Right lobe of liver (tissue), 6 donors: ENCODE measurements around the gene ST6GALNAC1. TPM values are rescaled to one million over a fixed set of nuclear protein-coding genes. Genes with fewer than 3 reads are reported as not detected.
"Not testable (repeated sequence)": the region's sequence is repeated elsewhere in the genome, so short reads cannot be mapped to it uniquely, and the experiment has no call there.

Experiments used
- ATAC-seq, 4 donors: fragments of 200-7000 bp; cut with Tn5 transposase; one replicate each; pipeline ENCODE4 v1.9.1; 2020; ENCODE audit warnings: mild to moderate bottlenecking in 4 of 4, moderate library complexity in 4 of 4
- DNase-seq, 3 donors: peaks; one replicate each; pipeline ENCODE4 v3.0.0-alpha.2; 2020
- H3K27ac ChIP-seq, 3 donors: fragments of 200-600 bp; one replicate each; pipeline ENCODE4 v1.8.0; 2022
- H3K27me3 ChIP-seq, 2 donors: fragments of 200-600 bp; one replicate each; pipeline ENCODE4 v1.8.0; 2022
- H3K36me3 ChIP-seq, 4 donors: fragments of 200-600 bp; sonication (generic) in 1 of 4; one replicate each; pipeline versions ENCODE4 v1.5.1 to v1.8.0; 2017 to 2022; ENCODE audit warnings: control low read depth in 1 of 4
- H3K4me1 ChIP-seq, 4 donors: fragments of 200-600 bp; sonication (generic) in 1 of 4; one replicate each; pipeline versions ENCODE4 v1.5.1 to v1.8.0; 2017 to 2022; ENCODE audit warnings: control low read depth in 1 of 4
- H3K4me3 ChIP-seq, 3 donors: fragments of 200-600 bp; one replicate each; pipeline ENCODE4 v1.8.0; 2022
- H3K9me3 ChIP-seq, 4 donors: fragments of 200-600 bp; sonication (generic) in 1 of 4; one replicate each; pipeline versions ENCODE4 v1.5.1 to v1.8.0; 2017 to 2022; ENCODE audit warnings: control low read depth in 1 of 4
- CTCF ChIP-seq, 4 donors: fragments of 200-600 bp in 3 of 4; fragments of 450-650 bp in 1 of 4; IDR thresholded peaks; one replicate each; pipeline versions ENCODE4 v1.5.1 to v1.8.0; 2016 to 2022; ENCODE audit warnings: antibody characterized with exemption in 4 of 4, mild to moderate bottlenecking in 2 of 4
- POLR2A ChIP-seq: fragments of 450-650 bp; IDR thresholded peaks from one replicate; pipeline ENCODE4 v1.6.1; 2017; ENCODE audit warnings: antibody characterized with exemption, mild to moderate bottlenecking
- WGBS: methylation state at CpG from one replicate; pipeline ENCODE4 v1.1.6; 2018; ENCODE audit warnings: low coverage, low lambda C conversion rate; ENCODE audit not compliant: insufficient coverage; ENCODE audit errors: missing lambda C conversion rate; 5-methylcytosine and 5-hydroxymethylcytosine counted together
- intact Hi-C, 2 donors: fragments of 100-400 bp; cut with DNase I; formaldehyde crosslinking; loops; one replicate each; pipeline versions ENCODE4 v1.11.2 to v1.14.1; 2022
- total RNA-seq, 6 experiments: library from RNA; depleted of rRNA in 2 of 6; stranded (reverse); fragments of >200 nt in 2 of 6; fragmentation: NEBNext Ultra II Directional in 3 of 6; extraction: Animal tissue kit (Norgen Biotek cat#: 25700) in 3 of 6; gene quantifications; one replicate each; pipeline versions ENCODE4 v1.1.0 to v1.2.4, GENCODE V29; 2016 to 2023
- donor health status: DM: no; HTN: yes; CAD: no.
- donor health status: DM: no; HTN: no; CAD: no.
- donor health status: DM: no; HTN: no; CAD: no.
- donor health status: DM: no; HTN: yes; CAD: no.
- donor health status: DM: no; HTN: yes; CAD: no.

Gene ST6GALNAC1
- total RNA-seq, 6 experiments from 2014 or later = 0.42 to 1.4 (median 0.62) TPM; not detected in 3

GRCh38 chr17:76612977-76613851 is 30.3 kb downstream of the ST6GALNAC1 start:
- Histone ChIP-seq H3K4me1 (peaks cover 0 to 9% (median 4%) of the 10 kb centered on the region in 4 donors), H3K36me3 (no peaks in the 10 kb centered on the region), H3K27me3 (no peaks in the 10 kb centered on the region), H3K4me3 (no peak overlapping the region), H3K9me3 (no peaks in the 10 kb centered on the region), H3K27ac (no peak overlapping the region)
- DNase-seq = peak in 2 of 3 donors; percentile 42 to 70
- 38% methylated on average over 5 of the region's 17 CpGs for WGBS
- TF ChIP-seq CTCF (IDR thresholded peaks at IDR 0.05) (no peak), POLR2A (no peak)
- peak; percentile 91 to 95 (median 94) for ATAC-seq
- intact Hi-C loops = no loop called here

- WGBS = 70% methylated on average over 3 of the region's 4 CpGs
- ATAC-seq (no peak), DNase-seq (peak in 1 of 3 donors; percentile 3)
- H3K27ac ChIP-seq = no peak overlapping the region
- H3K4me3 ChIP-seq = no peak overlapping the region
- H3K27me3 ChIP-seq = no peaks in the 10 kb centered on the region
- intact Hi-C loops = no loop called here
- H3K36me3 ChIP-seq = no peaks in the 10 kb centered on the region
- peaks cover 0 to 9% (median 4%) of the 10 kb centered on the region in 4 donors for H3K4me1 ChIP-seq
- TF ChIP-seq CTCF (IDR thresholded peaks at IDR 0.05) (no peak), POLR2A (no peak)
- H3K9me3 ChIP-seq = no peaks in the 10 kb centered on the region
Measured at GRCh38 chr17:76612465-76612864, 31.1 kb downstream of the ST6GALNAC1 start.

GRCh38 chr17:76611758-76612157 is 31.8 kb downstream of the ST6GALNAC1 start:
- H3K27me3 ChIP-seq = no peaks in the 10 kb centered on the region
- H3K36me3 ChIP-seq = no peaks in the 10 kb centered on the region
- H3K4me1 ChIP-seq = peaks cover 0 to 9% (median 4%) of the 10 kb centered on the region in 4 donors
- WGBS = 83% methylated on average over 1 of the region's 4 CpGs
- H3K27ac ChIP-seq = no peak overlapping the region
- no peak overlapping the region for H3K4me3 ChIP-seq
- DNase-seq = peak in 1 of 3 donors; percentile 17
- ATAC-seq = no peak
- TF ChIP-seq POLR2A (no peak), CTCF (IDR thresholded peaks at IDR 0.05) (no peak)
- intact Hi-C loops = no loop called here
- no peaks in the 10 kb centered on the region for H3K9me3 ChIP-seq

- H3K27ac ChIP-seq, H3K4me3 ChIP-seq, H3K4me1 ChIP-seq, intact Hi-C loops, H3K9me3 ChIP-seq, ATAC-seq, H3K27me3 ChIP-seq, H3K36me3 ChIP-seq: not testable (repeated sequence)
- peak in 1 of 3 donors; percentile 10 for DNase-seq
- 48% methylated on average over 6 of the region's 13 CpGs for WGBS
Measured at GRCh38 chr17:76611080-76611749, 32.3 kb downstream of the ST6GALNAC1 start.

- 64% methylated on average over 1 of the region's 1 CpG for WGBS
- H3K27ac ChIP-seq, H3K36me3 ChIP-seq, DNase-seq, H3K4me3 ChIP-seq, H3K27me3 ChIP-seq, ATAC-seq, intact Hi-C loops, H3K4me1 ChIP-seq, H3K9me3 ChIP-seq: not testable (repeated sequence)
Measured at GRCh38 chr17:76606685-76607084, 36.9 kb downstream of the ST6GALNAC1 start.
